Osteoblast (primary cell): ENCODE results near the gene CIB4. TPM values are rescaled to one million over a fixed set of nuclear protein-coding genes. Genes with fewer than 3 reads are reported as not detected.

ENCODE experiments used
- DNase-seq: peaks from one replicate; pipeline ENCODE4 v3.0.0; 2011; ENCODE audit warnings: low spot score, mixed read lengths; ENCODE audit not compliant: insufficient read length; ENCODE audit errors: missing footprints
- H2AFZ ChIP-seq: 2 replicates; pipeline ENCODE4 v1.6.0; 2011; ENCODE audit warnings: mild to moderate bottlenecking, low read length
- H3K27ac ChIP-seq: 2 replicates; pipeline ENCODE4 v1.5.1; 2011; ENCODE audit warnings: mild to moderate bottlenecking, low read depth, low read length, moderate library complexity
- H3K27me3 ChIP-seq: 2 replicates; pipeline ENCODE4 v1.6.0; 2012; ENCODE audit warnings: mild to moderate bottlenecking, control low read depth, inconsistent platforms, low read length, moderate library complexity; ENCODE audit not compliant: insufficient read depth
- H3K36me3 ChIP-seq: 2 replicates; pipeline ENCODE4 v1.5.1; 2011; ENCODE audit warnings: mild to moderate bottlenecking, low read length, control low read depth, moderate library complexity; ENCODE audit not compliant: insufficient read depth
- H3K4me1 ChIP-seq: 2 replicates; pipeline ENCODE4 v1.5.1; 2011; ENCODE audit warnings: mild to moderate bottlenecking, low read length, control low read depth, moderate library complexity; ENCODE audit not compliant: insufficient read depth
- H3K4me2 ChIP-seq: 2 replicates; pipeline ENCODE4 v1.6.0; 2011; ENCODE audit warnings: mild to moderate bottlenecking, low read length; ENCODE audit not compliant: insufficient read depth
- H3K4me3 ChIP-seq: fragments of 200-600 bp; sonication (generic); 3 replicates; pipeline ENCODE4 v1.5.1; 2012; ENCODE audit warnings: mild to moderate bottlenecking, low read length, inconsistent platforms; ENCODE audit not compliant: insufficient read depth
- H3K79me2 ChIP-seq: 2 replicates; pipeline ENCODE4 v1.6.0; 2012; ENCODE audit warnings: mild to moderate bottlenecking, low read length, control low read depth, inconsistent platforms; ENCODE audit not compliant: insufficient read depth
- H3K9me3 ChIP-seq: 2 replicates; pipeline ENCODE4 v1.5.1; 2011; ENCODE audit warnings: low read depth, low read length, control low read depth
- H4K20me1 ChIP-seq: 2 replicates; pipeline ENCODE4 v1.6.0; 2012; ENCODE audit warnings: mild to moderate bottlenecking, low read length, control low read depth; ENCODE audit not compliant: insufficient read depth
- total RNA-seq: library from RNA; depleted of rRNA; stranded (reverse); fragments of >200 nt; gene quantifications from 2 replicates; pipeline ENCODE4 v1.2.3, GENCODE V29; 2012
- TF ChIP-seq, protein P1 (sequence below): IDR thresholded peaks from 2 replicates; pipeline ENCODE4 v1.5.1; 2011; ENCODE audit warnings: mild to moderate bottlenecking, low read depth, low read length, moderate library complexity; ENCODE audit errors: extremely low read depth

CIB4 gene
- total RNA-seq, 1 donor = not detected

DNA sequence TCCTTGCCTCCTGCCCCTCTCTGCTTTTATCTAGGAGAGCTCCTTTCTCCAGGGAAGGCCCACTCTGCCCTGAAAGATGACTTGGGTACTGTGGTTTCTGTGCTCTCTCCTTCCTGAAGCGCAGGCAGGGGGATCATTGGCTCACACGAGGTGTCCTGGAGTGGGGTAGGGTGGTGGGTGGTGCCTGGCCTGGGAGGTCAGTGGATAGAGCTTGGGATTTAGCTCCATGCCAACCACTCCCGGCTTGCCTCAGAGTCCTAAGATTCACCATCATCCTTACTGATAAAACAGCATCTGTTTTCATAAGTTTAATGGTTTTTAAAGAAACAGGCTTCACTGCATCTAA lies 63.1 kb downstream of the CIB4 start:
- H2AFZ ChIP-seq = no peak overlapping the region
- TF ChIP-seq, protein P1, sequence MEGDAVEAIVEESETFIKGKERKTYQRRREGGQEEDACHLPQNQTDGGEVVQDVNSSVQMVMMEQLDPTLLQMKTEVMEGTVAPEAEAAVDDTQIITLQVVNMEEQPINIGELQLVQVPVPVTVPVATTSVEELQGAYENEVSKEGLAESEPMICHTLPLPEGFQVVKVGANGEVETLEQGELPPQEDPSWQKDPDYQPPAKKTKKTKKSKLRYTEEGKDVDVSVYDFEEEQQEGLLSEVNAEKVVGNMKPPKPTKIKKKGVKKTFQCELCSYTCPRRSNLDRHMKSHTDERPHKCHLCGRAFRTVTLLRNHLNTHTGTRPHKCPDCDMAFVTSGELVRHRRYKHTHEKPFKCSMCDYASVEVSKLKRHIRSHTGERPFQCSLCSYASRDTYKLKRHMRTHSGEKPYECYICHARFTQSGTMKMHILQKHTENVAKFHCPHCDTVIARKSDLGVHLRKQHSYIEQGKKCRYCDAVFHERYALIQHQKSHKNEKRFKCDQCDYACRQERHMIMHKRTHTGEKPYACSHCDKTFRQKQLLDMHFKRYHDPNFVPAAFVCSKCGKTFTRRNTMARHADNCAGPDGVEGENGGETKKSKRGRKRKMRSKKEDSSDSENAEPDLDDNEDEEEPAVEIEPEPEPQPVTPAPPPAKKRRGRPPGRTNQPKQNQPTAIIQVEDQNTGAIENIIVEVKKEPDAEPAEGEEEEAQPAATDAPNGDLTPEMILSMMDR = peak; percentile 3

DNA sequence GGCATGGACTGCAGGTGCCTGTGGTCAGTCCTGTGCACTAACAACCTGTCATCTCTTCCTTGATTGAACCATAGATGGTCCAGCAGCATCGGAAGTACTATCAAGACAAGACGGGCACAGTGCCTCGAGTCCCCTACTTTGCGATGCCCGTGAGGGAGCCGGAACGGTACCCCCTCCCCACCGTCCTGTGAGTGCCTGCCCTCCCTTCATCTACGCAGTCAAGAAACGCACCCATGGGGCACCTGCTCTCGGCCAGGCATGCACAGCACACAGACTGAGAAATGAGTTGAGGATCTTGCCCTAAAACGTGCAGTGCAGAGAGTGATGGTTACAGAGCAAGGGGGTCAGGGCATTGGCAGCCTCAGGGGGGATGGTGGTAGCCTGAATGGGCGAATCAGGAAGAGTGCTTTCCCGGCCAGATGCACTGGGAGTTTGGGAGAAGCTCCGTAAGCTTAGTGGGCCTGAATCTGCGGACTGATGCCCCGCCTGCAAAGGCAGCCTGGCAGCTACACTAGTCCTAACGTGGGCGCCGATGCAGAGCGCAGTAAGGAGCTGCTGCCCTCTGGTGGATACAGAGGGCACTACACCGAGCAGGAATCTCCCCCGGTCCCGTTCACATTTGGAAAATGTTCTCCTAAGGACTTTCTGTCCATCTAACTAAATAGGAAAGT lies 63.6 kb downstream of the CIB4 start:
- Histone ChIP-seq H3K36me3 (no peaks in the 10 kb centered on the region), H3K27me3 (peaks cover 50% of the 10 kb centered on the region), H4K20me1 (no peaks in the 10 kb centered on the region), H2AFZ (no peak overlapping the region), H3K79me2 (no peaks in the 10 kb centered on the region), H3K4me3 (no peak overlapping the region), H3K4me1 (no peaks in the 10 kb centered on the region), H3K9me3 (no peaks in the 10 kb centered on the region), H3K27ac (no peak overlapping the region), H3K4me2 (no peak overlapping the region)
- TF ChIP-seq, protein P1 = peak; percentile 98
- DNase-seq = peak; percentile 99

More for the DNA sequence above, 63.1 kb downstream of the CIB4 start:
- Histone ChIP-seq H3K4me3 (no peak overlapping the region), H3K27me3 (peaks cover 50% of the 10 kb centered on the region), H3K79me2 (no peaks in the 10 kb centered on the region), H3K4me2 (no peak overlapping the region), H3K4me1 (no peaks in the 10 kb centered on the region), H3K9me3 (no peaks in the 10 kb centered on the region), H3K36me3 (no peaks in the 10 kb centered on the region), H3K27ac (no peak overlapping the region), H4K20me1 (no peaks in the 10 kb centered on the region)
- DNase-seq = no peak

DNA sequence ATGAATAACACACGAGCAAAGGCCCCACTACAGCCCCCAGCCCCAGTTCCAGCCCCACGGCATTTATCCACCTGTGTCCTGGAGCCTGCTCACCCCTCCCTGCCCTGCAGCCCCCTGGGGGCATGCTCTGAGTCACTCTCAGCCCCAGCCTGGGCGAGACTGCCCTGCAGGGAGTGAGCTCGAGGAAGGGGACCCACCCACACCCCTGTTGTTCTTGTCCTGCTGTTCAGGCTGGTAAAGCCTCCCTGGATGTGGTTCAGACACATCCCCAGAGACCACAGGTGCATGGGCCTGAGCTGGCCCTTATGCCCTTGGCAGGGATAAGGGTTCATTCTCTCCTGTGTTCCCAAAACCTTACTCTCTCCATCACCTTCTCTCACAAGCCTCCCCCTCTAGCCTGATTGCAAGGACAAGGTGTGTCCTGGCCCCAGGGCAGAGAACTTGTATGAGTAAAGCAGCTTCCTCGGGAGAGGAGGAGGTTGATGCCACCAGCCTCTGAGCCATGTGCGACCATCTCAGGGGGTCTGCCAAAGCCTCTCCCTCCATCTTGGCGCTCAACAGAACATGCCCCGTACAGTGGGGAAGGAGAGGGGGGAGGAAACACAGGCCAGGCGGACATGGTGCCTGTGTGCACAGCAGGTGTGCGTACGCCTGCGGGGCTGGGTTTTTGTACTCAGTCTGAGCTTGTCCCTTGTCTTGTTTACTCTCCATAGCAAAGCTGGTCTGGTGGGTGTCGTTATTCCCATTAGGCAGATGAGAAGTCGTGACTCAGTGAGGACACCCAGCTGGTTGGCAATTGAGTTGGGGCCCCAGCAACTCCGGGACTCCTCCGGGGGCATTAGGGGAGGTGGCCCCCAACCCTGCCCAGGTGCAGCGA lies 64.4 kb downstream of the CIB4 start:
- H3K36me3 ChIP-seq = no peaks in the 10 kb centered on the region
- no peak overlapping the region for H3K27ac ChIP-seq
- H3K27me3 ChIP-seq = peaks cover 51% of the 10 kb centered on the region
- no peak overlapping the region for H3K4me2 ChIP-seq
- no peaks in the 10 kb centered on the region for H3K4me1 ChIP-seq
- no peaks in the 10 kb centered on the region for H3K79me2 ChIP-seq
- TF ChIP-seq, protein P1 = no peak
- peak; percentile 72 for DNase-seq
- no peak overlapping the region for H2AFZ ChIP-seq
- H4K20me1 ChIP-seq = no peaks in the 10 kb centered on the region
- H3K4me3 ChIP-seq = no peak overlapping the region
- no peaks in the 10 kb centered on the region for H3K9me3 ChIP-seq
